HCT116 (cell line): ENCODE data around the gene TMOD3. TPM values are rescaled to one million over a fixed set of nuclear protein-coding genes. Genes with fewer than 3 reads are reported as not detected.

Source experiments
- ATAC-seq: fragments of 200-7000 bp; cut with Tn5 transposase; 2 replicates; pipeline ENCODE4 v1.9.1; 2020; ENCODE audit warnings: mild to moderate bottlenecking, moderate library complexity
- BruUV-seq: library from RNA; stranded (reverse); fragments of 400-500 nt; replicated peaks from 2 replicates; lab custom pipeline; 2021; lab: Mats Ljungman, UMichigan
- CTCF ChIA-PET: fragments of 300-600 bp; sonication (Branson Sonifier 250); formaldehyde crosslinking; loops from one replicate; lab custom pipeline; 2021; ENCODE audit warnings: antibody characterized with exemption; lab: Charles Lee
- POLR2A ChIA-PET: fragments of 300-600, 350-600 bp; sonication (Branson Sonifier 250); formaldehyde crosslinking; loops from one replicate; lab custom pipeline; 2021; ENCODE audit warnings: antibody characterized with exemption; lab: Charles Lee
- RAD21 ChIA-PET, 2 experiments: fragments of 300-600 bp; sonication (Branson Sonifier 250); formaldehyde crosslinking; loops; one replicate each; lab custom pipeline; 2023; ENCODE audit warnings: low total read pairs in 2 of 2; ENCODE audit not compliant: uncharacterized antibody in 2 of 2, unreplicated experiment in 2 of 2, low non-redundant PET in 1 of 2; lab: Charles Lee
- DNase-seq: peaks from one replicate; pipeline ENCODE4 v3.0.0-alpha.2; 2010; ENCODE audit warnings: low read depth, low spot score
- H2AFZ ChIP-seq: fragments of 200-600 bp; shearing (Covaris generic), sonication (generic); 2 replicates; pipeline ENCODE4 v1.6.1; 2017; ENCODE audit warnings: low read depth, mixed run types, mixed read lengths, antibody characterized with exemption, low read length; ENCODE audit not compliant: poor library complexity, severe bottlenecking
- H3K27ac ChIP-seq: 2 replicates; pipeline ENCODE4 v1.5.1; 2012; ENCODE audit warnings: low read depth, low read length
- H3K27me3 ChIP-seq: fragments of 200-600 bp; sonication (generic); 2 replicates; pipeline ENCODE4 v1.6.1; 2016; ENCODE audit warnings: mixed run types, low read length, mixed read lengths; ENCODE audit not compliant: insufficient read depth
- H3K36me3 ChIP-seq, 2 experiments: fragments of 200-500 bp in 1 of 2; fragments of 200-600 bp in 1 of 2; sonication (Bioruptor generic) in 1 of 2; sonication (generic) in 1 of 2; 2 replicates each; pipeline versions ENCODE4 v1.5.1 to v1.6.1; 2014 to 2016; ENCODE audit warnings: low read length in 2 of 2, inconsistent platforms in 1 of 2, mixed read lengths in 1 of 2, mixed run types in 1 of 2; ENCODE audit not compliant: insufficient read depth in 2 of 2, control insufficient read depth in 1 of 2
- H3K4me1 ChIP-seq, 2 experiments: fragments of 200-600 bp in 1 of 2; sonication (generic) in 1 of 2; 2 replicates each; pipeline versions ENCODE4 v1.5.1 to v1.6.1; 2012 to 2017; ENCODE audit warnings: low read length in 2 of 2, inconsistent platforms in 1 of 2, mild to moderate bottlenecking in 1 of 2, mixed read lengths in 1 of 2, mixed run types in 1 of 2, moderate library complexity in 1 of 2; ENCODE audit not compliant: insufficient read depth in 2 of 2, control insufficient read depth in 1 of 2
- H3K4me2 ChIP-seq: fragments of 200-600 bp; sonication (generic); 2 replicates; pipeline ENCODE4 v1.6.1; 2017; ENCODE audit warnings: mixed run types, low read length, mixed read lengths
- H3K4me3 ChIP-seq, 2 experiments: fragments of 200-600 bp in 1 of 2; sonication (generic) in 1 of 2; replicated peaks in 1 of 2; 2 replicates each; pipeline ENCODE4 v1.5.1; 2011 to 2016; ENCODE audit warnings: low read length in 2 of 2, control low read depth in 1 of 2, low read depth in 1 of 2, mild to moderate bottlenecking in 1 of 2, mixed read lengths in 1 of 2, mixed run types in 1 of 2
- H3K79me2 ChIP-seq: fragments of 200-600 bp; sonication (generic); 2 replicates; pipeline ENCODE4 v1.6.1; 2017; ENCODE audit warnings: mild to moderate bottlenecking, mixed run types, low read length, moderate library complexity, mixed read lengths; ENCODE audit not compliant: insufficient read depth
- H3K9ac ChIP-seq: fragments of 200-600 bp; sonication (generic); 2 replicates; pipeline ENCODE4 v1.6.1; 2016; ENCODE audit warnings: low read length, mixed read lengths
- H3K9me2 ChIP-seq: fragments of 200-600 bp; sonication (generic), shearing (Covaris generic); 2 replicates; pipeline ENCODE4 v1.6.1; 2017; ENCODE audit warnings: mixed run types, mild to moderate bottlenecking, moderate library complexity; ENCODE audit not compliant: insufficient read depth
- H3K9me3 ChIP-seq, 2 experiments: fragments of 200-500 bp in 1 of 2; fragments of 200-600 bp in 1 of 2; sonication (Bioruptor generic) in 1 of 2; sonication (generic) in 1 of 2; 2 replicates each; pipeline ENCODE4 v1.6.1; 2014 to 2017; ENCODE audit warnings: low read length in 2 of 2, mixed read lengths in 2 of 2, inconsistent platforms in 1 of 2, low read depth in 1 of 2, mild to moderate bottlenecking in 1 of 2, mixed run types in 1 of 2, moderate library complexity in 1 of 2; ENCODE audit not compliant: control insufficient read depth in 1 of 2, insufficient read depth in 1 of 2
- H4K20me1 ChIP-seq: fragments of 200-600 bp; sonication (generic), shearing (Covaris generic); 2 replicates; pipeline ENCODE4 v1.6.1; 2017; ENCODE audit warnings: mixed run types, mild to moderate bottlenecking, moderate library complexity; ENCODE audit not compliant: insufficient read depth
- CTCF ChIP-seq, 3 experiments: fragments of 200-600 bp in 1 of 3; sonication (generic) in 1 of 3; IDR thresholded peaks in 2 of 3; conservative IDR thresholded peaks in 1 of 3; 2 replicates each; pipeline ENCODE4 v1.5.1; 2012 to 2017; ENCODE audit warnings: low read depth in 2 of 3, low read length in 2 of 3, antibody characterized with exemption in 1 of 3, borderline replicate concordance in 1 of 3, control low read depth in 1 of 3, mild to moderate bottlenecking in 1 of 3, mixed read lengths in 1 of 3, mixed run types in 1 of 3, moderate library complexity in 1 of 3; ENCODE audit not compliant: insufficient read depth in 1 of 3
- EZH2 ChIP-seq: fragments of 200-600 bp; sonication (generic); IDR thresholded peaks from 2 replicates; pipeline ENCODE4 v1.6.1; 2017; ENCODE audit warnings: antibody characterized with exemption, mixed run types
- FOSL1 ChIP-seq: IDR thresholded peaks from 2 replicates; pipeline ENCODE4 v1.6.1; 2012; ENCODE audit warnings: low read depth
- JUND ChIP-seq: IDR thresholded peaks from 2 replicates; pipeline ENCODE4 v1.6.1; 2012
- POLR2AphosphoS5 ChIP-seq: IDR thresholded peaks from 2 replicates; pipeline ENCODE4 v1.6.1; 2011; ENCODE audit warnings: mild to moderate bottlenecking, low read depth, low read length, moderate library complexity
- YY1 ChIP-seq: IDR thresholded peaks from 2 replicates; pipeline ENCODE4 v1.6.1; 2011; ENCODE audit warnings: low read length, low read depth, moderate library complexity, mild to moderate bottlenecking; ENCODE audit not compliant: insufficient replicate concordance; ENCODE audit errors: extremely low read depth
- ZBTB33 ChIP-seq: IDR thresholded peaks from 2 replicates; pipeline ENCODE4 v1.6.1; 2011; ENCODE audit warnings: mild to moderate bottlenecking, low read length, moderate library complexity; ENCODE audit not compliant: insufficient replicate concordance; ENCODE audit errors: extremely low read depth
- intact Hi-C: fragments of 100-400 bp; cut with micrococcal nuclease; formaldehyde crosslinking; loops from 2 replicates; pipeline ENCODE4 v1.10.0; 2022
- total RNA-seq: library from RNA; stranded (reverse); gene quantifications from one replicate; pipeline ENCODE4 v1.2.1, GENCODE V29; 2021; ENCODE audit not compliant: unreplicated experiment
- TF ChIP-seq, protein P1 (sequence below): IDR thresholded peaks from 2 replicates; pipeline ENCODE4 v1.6.1; 2012

TMOD3 gene
- total RNA-seq, 1 experiment from 2014 or later: 78.8 TPM

GRCh38 chr15:51931638-51932037, 102.2 kb downstream of the TMOD3 start:
- Histone ChIP-seq H3K4me1 (no peaks in the 10 kb centered on the region), H3K27me3 (no peaks in the 10 kb centered on the region), H2AFZ (no peak overlapping the region), H4K20me1 (no peaks in the 10 kb centered on the region), H3K79me2 (no peaks in the 10 kb centered on the region), H3K4me2 (no peak overlapping the region), H3K9me2 (no peaks in the 10 kb centered on the region)
- CTCF ChIA-PET: no interaction called here
- DNase-seq: no peak
- POLR2A ChIA-PET: no interaction called here
- no peak for ATAC-seq
- RAD21 ChIA-PET: no interaction called here
- intact Hi-C loops: no loop called here
- no TSS peak for BruUV-seq
- no peak for TF ChIP-seq FOSL1
- TF ChIP-seq, protein P1, sequence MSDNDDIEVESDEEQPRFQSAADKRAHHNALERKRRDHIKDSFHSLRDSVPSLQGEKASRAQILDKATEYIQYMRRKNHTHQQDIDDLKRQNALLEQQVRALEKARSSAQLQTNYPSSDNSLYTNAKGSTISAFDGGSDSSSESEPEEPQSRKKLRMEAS: no peak
- TF ChIP-seq, all 23 proteins: peak for 0
- no peak overlapping the region for H3K4me3 ChIP-seq
- no peak overlapping the region for H3K9ac ChIP-seq
- no peaks in the 10 kb centered on the region; a peak in 2 of 4 replicates for H3K36me3 ChIP-seq
- H3K27ac ChIP-seq: no peak overlapping the region
- H3K9me3 ChIP-seq: no peaks in the 10 kb centered on the region

DNA sequence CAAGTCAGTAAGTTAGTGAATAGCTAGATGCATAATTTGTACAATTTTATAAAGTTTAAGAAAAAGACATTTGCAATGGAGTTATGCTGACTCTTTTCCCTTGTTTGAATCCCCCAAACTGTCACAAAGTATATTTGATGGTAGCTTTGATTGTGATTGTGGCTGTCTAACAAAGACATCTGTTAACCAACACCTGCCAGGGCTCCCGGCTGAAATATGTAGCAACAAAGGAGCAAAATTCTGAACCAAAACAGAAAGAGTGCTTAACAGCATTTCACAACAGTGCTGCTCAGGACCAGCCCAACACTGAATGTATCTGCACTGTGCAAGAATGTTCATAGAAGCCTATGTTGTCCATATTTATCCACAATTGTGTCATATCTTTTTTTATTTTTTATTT, 102.7 kb downstream of the TMOD3 start:
- H3K9me2 ChIP-seq: no peaks in the 10 kb centered on the region
- ATAC-seq (no peak), DNase-seq (no peak)
- intact Hi-C loops: no loop called here
- RAD21 ChIA-PET: no interaction called here
- POLR2A ChIA-PET: no interaction called here
- CTCF ChIA-PET: no interaction called here
- no peak overlapping the region for H3K4me3 ChIP-seq
- no peaks in the 10 kb centered on the region for H3K4me1 ChIP-seq
- H3K27me3 ChIP-seq: no peaks in the 10 kb centered on the region
- no peak overlapping the region for H3K27ac ChIP-seq
- H3K4me2 ChIP-seq: no peak overlapping the region
- no peaks in the 10 kb centered on the region; a peak in 2 of 4 replicates for H3K36me3 ChIP-seq
- no peak overlapping the region for H2AFZ ChIP-seq
- H4K20me1 ChIP-seq: no peaks in the 10 kb centered on the region
- H3K9me3 ChIP-seq: no peaks in the 10 kb centered on the region
- H3K79me2 ChIP-seq: no peaks in the 10 kb centered on the region
- H3K9ac ChIP-seq: no peak overlapping the region
- BruUV-seq: no TSS peak
- no peak for TF ChIP-seq JUND
- no peak for TF ChIP-seq CTCF (IDR thresholded peaks at IDR 0.05 in 2 of 3, conservative IDR thresholded peaks at IDR 0.05 in 1 of 3; ENCODE audit: borderline replicate concordance in 1 of 3, insufficient read depth in 1 of 3, low read depth in 2 of 3, low read length in 2 of 3)
- TF ChIP-seq YY1: no peak
- no peak for TF ChIP-seq POLR2AphosphoS5
- TF ChIP-seq ZBTB33: no peak
- no peak for TF ChIP-seq EZH2
